B cell (primary cell): Measurements from ENCODE around the gene CCDC80. TPM values are rescaled to one million over a fixed set of nuclear protein-coding genes. Genes with fewer than 3 reads are reported as not detected.
A peak's percentile ranks its signal among the peaks of the same experiment; 100 is the strongest.

Experiments used
- ATAC-seq: fragments of 200-7000 bp; cut with Tn5 transposase; one replicate; pipeline ENCODE4 v1.10.0; 2021; ENCODE audit warnings: low read depth, mild to moderate bottlenecking, moderate number of reproducible peaks, moderate library complexity
- CTCF ChIA-PET: fragments of 350-600 bp; sonication (Branson Sonifier 250); formaldehyde crosslinking; loops from one replicate; lab custom pipeline; 2021; ENCODE audit warnings: antibody characterized with exemption, inconsistent platforms; lab: Charles Lee
- POLR2A ChIA-PET: fragments of 350-600 bp; sonication (Branson Sonifier 250); formaldehyde crosslinking; loops from one replicate; lab custom pipeline; 2021; ENCODE audit warnings: antibody characterized with exemption; lab: Charles Lee
- DNase-seq: peaks from one replicate; pipeline ENCODE4 v3.0.0; 2013
- H2AFZ ChIP-seq: 2 replicates; pipeline ENCODE4 v1.6.1; 2012; ENCODE audit warnings: mild to moderate bottlenecking, low read depth, low read length; ENCODE audit not compliant: insufficient read depth, poor library complexity, severe bottlenecking
- H3K27ac ChIP-seq, 2 donors: 1 replicate in 1 of 2; 2 replicates in 1 of 2; pipeline ENCODE4 v1.5.1; 2012 to 2013; ENCODE audit warnings: low read length in 2 of 2, mild to moderate bottlenecking in 2 of 2, moderate library complexity in 1 of 2
- H3K27me3 ChIP-seq, 4 experiments: fragments of 200-600 bp in 1 of 4; sonication (generic) in 1 of 4; replicated peaks in 1 of 4; 1 replicate in 2 of 4; 2 replicates in 2 of 4; pipeline versions ENCODE4 v1.6.1 to v1.7.0; 2013 to 2016; ENCODE audit warnings: low read length in 3 of 4, mild to moderate bottlenecking in 2 of 4, mixed read lengths in 1 of 4, moderate library complexity in 1 of 4; ENCODE audit not compliant: insufficient read depth in 4 of 4, control insufficient read depth in 3 of 4; ENCODE audit errors: control extremely low read depth in 1 of 4
- H3K36me3 ChIP-seq, 2 experiments: replicated peaks in 1 of 2; 1 replicate in 1 of 2; 2 replicates in 1 of 2; pipeline versions ENCODE4 v1.6.1 to v1.7.1; 2013; ENCODE audit warnings: low read length in 1 of 2; ENCODE audit not compliant: insufficient read depth in 2 of 2, control insufficient read depth in 1 of 2; ENCODE audit errors: control extremely low read depth in 1 of 2, extremely low read depth in 1 of 2
- H3K4me1 ChIP-seq, 2 donors: fragments of 200-600 bp in 1 of 2; sonication (generic) in 1 of 2; 1 replicate in 1 of 2; 2 replicates in 1 of 2; pipeline versions ENCODE4 v1.5.1 to v1.6.1; 2013 to 2017; ENCODE audit warnings: low read length in 2 of 2; ENCODE audit not compliant: control insufficient read depth in 2 of 2, insufficient read depth in 2 of 2
- H3K4me2 ChIP-seq: replicated peaks from 2 replicates; pipeline ENCODE3; 2012; ENCODE audit warnings: mild to moderate bottlenecking, low read depth, low read length; ENCODE audit not compliant: poor library complexity, severe bottlenecking
- H3K4me3 ChIP-seq, 5 experiments: fragments of 200-600 bp in 1 of 5; sonication (generic) in 1 of 5; 1 replicate in 3 of 5; 2 replicates in 2 of 5; pipeline versions ENCODE4 v1.5.1 to v1.7.0; 2011 to 2016; ENCODE audit warnings: low read length in 4 of 5, mild to moderate bottlenecking in 4 of 5, low read depth in 2 of 5, control low read depth in 1 of 5, moderate library complexity in 1 of 5; ENCODE audit not compliant: insufficient read depth in 1 of 5; ENCODE audit errors: control extremely low read depth in 1 of 5, extremely low read depth in 1 of 5
- H3K79me2 ChIP-seq: fragments of 200-600 bp; sonication (generic); one replicate; pipeline ENCODE4 v1.6.0; 2016; ENCODE audit warnings: low read length; ENCODE audit not compliant: control insufficient read depth, insufficient read depth
- H3K9ac ChIP-seq: fragments of 200-600 bp; sonication (generic); 2 replicates; pipeline ENCODE4 v1.6.1; 2017; ENCODE audit warnings: mild to moderate bottlenecking, low read length, moderate library complexity
- H3K9me3 ChIP-seq, 3 donors: one replicate each; pipeline versions ENCODE4 v1.6.1 to v1.7.1; 2013; ENCODE audit warnings: low read length in 2 of 3; ENCODE audit not compliant: control insufficient read depth in 2 of 3, insufficient read depth in 1 of 3; ENCODE audit errors: control extremely low read depth in 1 of 3
- H4K20me1 ChIP-seq: 2 replicates; pipeline ENCODE4 v1.6.0; 2012; ENCODE audit warnings: mild to moderate bottlenecking, low read length; ENCODE audit not compliant: insufficient read depth, control insufficient read depth, poor library complexity, severe bottlenecking
- H3K27ac Mint-ChIP-seq: one replicate; pipeline ENCODE4 v1.8.0; 2021; ENCODE audit warnings: mixed read lengths
- H3K27me3 Mint-ChIP-seq: one replicate; pipeline ENCODE4 v1.8.0; 2021; ENCODE audit warnings: mixed read lengths
- H3K4me1 Mint-ChIP-seq: one replicate; pipeline ENCODE4 v1.8.0; 2021; ENCODE audit warnings: mixed read lengths
- H3K4me3 Mint-ChIP-seq: one replicate; pipeline ENCODE4 v1.8.0; 2021; ENCODE audit warnings: mixed read lengths
- H3K9me3 Mint-ChIP-seq: one replicate; pipeline ENCODE4 v1.8.0; 2022; ENCODE audit warnings: mixed read lengths; ENCODE audit not compliant: insufficient read depth
- EZH2 ChIP-seq: IDR thresholded peaks from 2 replicates; pipeline ENCODE4 v1.6.1; 2012; ENCODE audit warnings: borderline replicate concordance, low read depth, mild to moderate bottlenecking, moderate library complexity, low read length; ENCODE audit not compliant: insufficient read depth, poor library complexity, severe bottlenecking
- WGBS: methylation state at CpG from one replicate; pipeline ENCODE4 v1.1.5; 2013; ENCODE audit warnings: missing lambda C conversion rate; ENCODE audit not compliant: insufficient coverage; 5-methylcytosine and 5-hydroxymethylcytosine counted together
- intact Hi-C: fragments of 100-400 bp; cut with micrococcal nuclease; formaldehyde crosslinking; loops from one replicate; pipeline ENCODE4 v1.10.0; 2022
- polyA plus RNA-seq: library from polyadenylated mRNA; depleted of rRNA; stranded (reverse); fragments of >200 nt; gene quantifications from 2 replicates; pipeline ENCODE4 v1.2.3, GENCODE V29; 2012
- total RNA-seq, 2 donors: library from RNA; stranded (reverse); fragments of 120-200 nt in 1 of 2; gene quantifications; 1 replicate in 1 of 2; 2 replicates in 1 of 2; pipeline versions ENCODE4 v1.2.3 to v1.2.4, GENCODE V29; 2013 to 2022
- TF ChIP-seq, protein P1 (sequence below): fragments of 200-600 bp; IDR thresholded peaks from one replicate; pipeline ENCODE4 v1.8.0; 2022; ENCODE audit warnings: antibody characterized with exemption, mild to moderate bottlenecking

Gene CCDC80
- total and polyA plus RNA-seq, 2 donors (not counting 1 experiment from before 2014, with no cell fraction given): under 0.01 TPM; not detected in 1

DNA sequence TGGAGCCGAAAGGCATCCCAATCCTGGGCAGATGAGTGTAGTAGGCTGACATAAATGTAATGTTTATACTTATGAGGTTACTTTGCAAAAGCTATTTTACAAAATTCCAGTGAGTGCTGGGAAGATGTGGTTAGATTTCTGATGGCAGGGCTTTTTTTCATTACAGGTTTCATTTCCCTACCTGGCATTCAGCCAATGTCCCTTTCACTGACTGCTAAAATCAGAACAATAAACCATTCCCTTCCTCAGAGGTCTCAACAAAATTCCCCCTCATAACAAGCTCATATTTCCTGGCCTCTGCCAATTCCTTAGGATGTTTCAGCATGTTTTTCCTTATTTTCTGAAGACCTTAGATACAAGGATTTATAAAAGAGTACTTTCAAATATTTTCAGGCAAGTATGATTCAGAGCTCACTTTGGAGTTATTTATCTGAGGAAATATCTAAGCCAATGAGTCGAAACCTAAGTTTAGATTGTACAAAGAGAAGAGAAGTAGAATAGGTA lies 40.9 kb upstream of the CCDC80 start:
- no peak for ATAC-seq
- CTCF ChIA-PET: interaction anchor here (0.8 to 1.5 kb wide), 3 partner anchors 12 to 56 kb away, joined by 3 to 5 read pairs (median 3); no protein-coding TSS in a partner anchor

DNA sequence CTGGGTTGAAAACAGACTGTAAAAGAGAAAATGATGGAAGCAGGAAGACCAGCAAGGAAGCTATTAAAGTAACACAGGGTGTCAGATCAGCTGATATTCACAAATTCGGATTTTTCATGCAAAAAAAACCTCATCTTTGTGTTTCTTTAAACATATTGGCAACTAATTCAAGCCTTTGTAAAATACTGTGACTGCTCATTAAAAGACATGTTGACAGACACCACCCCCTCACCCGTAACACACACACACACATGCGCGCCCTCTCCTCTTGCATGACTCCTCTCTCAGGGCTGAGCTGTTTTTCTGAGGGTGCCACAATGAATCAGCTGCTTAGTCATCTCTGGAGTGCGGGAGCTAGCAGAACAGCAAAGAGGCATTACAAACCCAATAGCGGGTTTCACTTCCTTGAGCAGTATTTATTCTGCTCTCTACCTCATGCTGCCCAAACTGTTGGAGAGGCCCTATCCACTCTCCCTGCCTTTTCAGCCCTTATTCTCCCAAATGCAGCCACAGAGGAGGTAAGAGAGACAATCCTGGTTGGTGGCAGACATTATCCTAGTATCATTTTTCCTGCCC lies 35.8 kb upstream of the CCDC80 start:
- Mint-ChIP-seq H3K4me3 (peak overlapping the region; percentile 17), H3K9me3 (no peaks in the 10 kb centered on the region), H3K27me3 (peaks cover 12% of the 10 kb centered on the region), H3K4me1 (peaks cover 27% of the 10 kb centered on the region), H3K27ac (peak overlapping the region; percentile 39)
- DNase-seq (peak; percentile 75), ATAC-seq (peak; percentile 98)
- ChIA-PET CTCF (interaction anchor here (0.9 to 1.5 kb wide), 5 partner anchors 19 to 302 kb away, joined by 3 to 12 read pairs (median 4); no protein-coding TSS in a partner anchor), POLR2A (no interaction called here)
- H3K36me3 ChIP-seq: no peaks in the 10 kb centered on the region
- H3K4me1 ChIP-seq: peaks cover 14 to 15% of the 10 kb centered on the region in 2 donors
- H4K20me1 ChIP-seq: no peaks in the 10 kb centered on the region
- no peak overlapping the region for H2AFZ ChIP-seq
- no peaks in the 10 kb centered on the region for H3K9me3 ChIP-seq
- peak overlapping the region; percentile 37 for H3K4me2 ChIP-seq
- H3K4me3 ChIP-seq: no peak overlapping the region
- TF ChIP-seq EZH2: no peak
- TF ChIP-seq, protein P1, sequence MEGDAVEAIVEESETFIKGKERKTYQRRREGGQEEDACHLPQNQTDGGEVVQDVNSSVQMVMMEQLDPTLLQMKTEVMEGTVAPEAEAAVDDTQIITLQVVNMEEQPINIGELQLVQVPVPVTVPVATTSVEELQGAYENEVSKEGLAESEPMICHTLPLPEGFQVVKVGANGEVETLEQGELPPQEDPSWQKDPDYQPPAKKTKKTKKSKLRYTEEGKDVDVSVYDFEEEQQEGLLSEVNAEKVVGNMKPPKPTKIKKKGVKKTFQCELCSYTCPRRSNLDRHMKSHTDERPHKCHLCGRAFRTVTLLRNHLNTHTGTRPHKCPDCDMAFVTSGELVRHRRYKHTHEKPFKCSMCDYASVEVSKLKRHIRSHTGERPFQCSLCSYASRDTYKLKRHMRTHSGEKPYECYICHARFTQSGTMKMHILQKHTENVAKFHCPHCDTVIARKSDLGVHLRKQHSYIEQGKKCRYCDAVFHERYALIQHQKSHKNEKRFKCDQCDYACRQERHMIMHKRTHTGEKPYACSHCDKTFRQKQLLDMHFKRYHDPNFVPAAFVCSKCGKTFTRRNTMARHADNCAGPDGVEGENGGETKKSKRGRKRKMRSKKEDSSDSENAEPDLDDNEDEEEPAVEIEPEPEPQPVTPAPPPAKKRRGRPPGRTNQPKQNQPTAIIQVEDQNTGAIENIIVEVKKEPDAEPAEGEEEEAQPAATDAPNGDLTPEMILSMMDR: no peak
- peaks cover 0 to 3% (median 0%) of the 10 kb centered on the region in 4 experiments for H3K27me3 ChIP-seq
- WGBS: 2% methylated on average over 6 of the region's 6 CpGs
- no peak overlapping the region for H3K27ac ChIP-seq
- H3K79me2 ChIP-seq: no peaks in the 10 kb centered on the region
- intact Hi-C loops: loop anchor here (2.0 to 5.0 kb wide), 2 partner anchors 34 to 231 kb away; no protein-coding TSS in a partner anchor
- no peak overlapping the region for H3K9ac ChIP-seq

More for the DNA sequence above, 40.9 kb upstream of the CCDC80 start:
- Histone ChIP-seq H3K9me3 (no peaks in the 10 kb centered on the region), H3K79me2 (no peaks in the 10 kb centered on the region), H3K27me3 (no peaks in the 10 kb centered on the region), H3K9ac (no peak overlapping the region), H3K4me1 (peaks cover 5% of the 10 kb centered on the region in 2 donors), H3K36me3 (no peaks in the 10 kb centered on the region), H3K4me2 (no peak overlapping the region), H2AFZ (no peak overlapping the region), H3K27ac (no peak overlapping the region), H4K20me1 (no peaks in the 10 kb centered on the region), H3K4me3 (no peak overlapping the region)
- Mint-ChIP-seq H3K4me3 (no peak overlapping the region), H3K27me3 (no peaks in the 10 kb centered on the region), H3K27ac (no peak overlapping the region), H3K9me3 (no peaks in the 10 kb centered on the region), H3K4me1 (peaks cover 6% of the 10 kb centered on the region)
- no CpG with 5 or more reads among the region's 2 CpGs for WGBS
- TF ChIP-seq EZH2: no peak
- TF ChIP-seq, protein P1: no peak
- POLR2A ChIA-PET: no interaction called here
- DNase-seq: no peak
- intact Hi-C loops: no loop called here
